Parathyroid adenoma (tissue), 2 donors: ENCODE data around the gene EXTL2.

Source experiments
- H2AFZ ChIP-seq: fragments of 300-600 bp; sonication (generic); one replicate; pipeline ENCODE4 v1.7.0; 2017; ENCODE audit warnings: antibody characterized with exemption, mild to moderate bottlenecking
- H3K27ac ChIP-seq: fragments of 300-600 bp; sonication (generic); one replicate; pipeline ENCODE4 v1.7.0; 2017
- H3K27me3 ChIP-seq: fragments of 300-600 bp; sonication (generic); one replicate; pipeline ENCODE4 v1.7.0; 2017; ENCODE audit warnings: low read length; ENCODE audit not compliant: control insufficient read depth, insufficient read depth
- H3K36me3 ChIP-seq: fragments of 300-600 bp; sonication (generic); one replicate; pipeline ENCODE4 v1.7.0; 2017; ENCODE audit warnings: low read length; ENCODE audit not compliant: control insufficient read depth, insufficient read depth
- H3K4me1 ChIP-seq: fragments of 300-600 bp; sonication (generic); one replicate; pipeline ENCODE4 v1.7.0; 2017; ENCODE audit warnings: control low read depth
- H3K4me2 ChIP-seq: fragments of 300-600 bp; sonication (generic); one replicate; pipeline ENCODE4 v1.7.0; 2017; ENCODE audit warnings: low read length
- H3K4me3 ChIP-seq: fragments of 300-600 bp; sonication (generic); one replicate; pipeline ENCODE4 v1.7.0; 2017; ENCODE audit warnings: low read depth, low read length
- H3K79me2 ChIP-seq: fragments of 300-600 bp; sonication (generic); one replicate; pipeline ENCODE4 v1.7.0; 2017; ENCODE audit warnings: control low read depth
- H3K9ac ChIP-seq: fragments of 300-600 bp; sonication (generic); one replicate; pipeline ENCODE4 v1.7.0; 2017; ENCODE audit warnings: mild to moderate bottlenecking
- H3K9me3 ChIP-seq: fragments of 300-600 bp; sonication (generic); one replicate; pipeline ENCODE4 v1.7.0; 2017; ENCODE audit warnings: low read length; ENCODE audit not compliant: control insufficient read depth
- TF ChIP-seq, protein P1 (sequence below): fragments of 300-600 bp; sonication (generic); IDR thresholded peaks from one replicate; pipeline ENCODE4 v1.7.0; 2017; ENCODE audit warnings: antibody characterized with exemption, mild to moderate bottlenecking
- donor health status: primary hyperparathyroidism.

EXTL2 gene

DNA sequence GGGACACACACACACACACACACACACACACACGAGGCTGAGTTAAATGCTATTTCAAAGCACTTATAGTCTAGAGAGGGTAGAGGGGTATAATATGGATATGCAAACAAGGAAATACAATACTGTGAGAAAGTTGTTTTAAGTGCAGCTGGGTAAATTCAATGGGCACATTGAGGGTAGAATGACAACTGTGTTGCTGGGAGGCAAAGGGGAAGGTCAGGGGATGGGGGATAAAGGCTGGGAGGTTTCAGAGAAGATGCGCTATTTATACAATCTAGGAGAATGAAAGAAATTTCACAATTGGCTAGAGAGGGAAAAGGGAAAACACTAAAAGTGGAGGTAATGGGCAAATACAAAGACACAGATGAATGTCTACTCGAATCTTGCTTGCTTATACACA, 19.4 kb downstream of the EXTL2 start:
- no peaks in the 10 kb centered on the region for H3K4me1 ChIP-seq
- TF ChIP-seq, protein P1, sequence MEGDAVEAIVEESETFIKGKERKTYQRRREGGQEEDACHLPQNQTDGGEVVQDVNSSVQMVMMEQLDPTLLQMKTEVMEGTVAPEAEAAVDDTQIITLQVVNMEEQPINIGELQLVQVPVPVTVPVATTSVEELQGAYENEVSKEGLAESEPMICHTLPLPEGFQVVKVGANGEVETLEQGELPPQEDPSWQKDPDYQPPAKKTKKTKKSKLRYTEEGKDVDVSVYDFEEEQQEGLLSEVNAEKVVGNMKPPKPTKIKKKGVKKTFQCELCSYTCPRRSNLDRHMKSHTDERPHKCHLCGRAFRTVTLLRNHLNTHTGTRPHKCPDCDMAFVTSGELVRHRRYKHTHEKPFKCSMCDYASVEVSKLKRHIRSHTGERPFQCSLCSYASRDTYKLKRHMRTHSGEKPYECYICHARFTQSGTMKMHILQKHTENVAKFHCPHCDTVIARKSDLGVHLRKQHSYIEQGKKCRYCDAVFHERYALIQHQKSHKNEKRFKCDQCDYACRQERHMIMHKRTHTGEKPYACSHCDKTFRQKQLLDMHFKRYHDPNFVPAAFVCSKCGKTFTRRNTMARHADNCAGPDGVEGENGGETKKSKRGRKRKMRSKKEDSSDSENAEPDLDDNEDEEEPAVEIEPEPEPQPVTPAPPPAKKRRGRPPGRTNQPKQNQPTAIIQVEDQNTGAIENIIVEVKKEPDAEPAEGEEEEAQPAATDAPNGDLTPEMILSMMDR: no peak
- no peak overlapping the region for H3K27ac ChIP-seq
- no peak overlapping the region for H3K4me3 ChIP-seq
- H3K4me2 ChIP-seq: no peak overlapping the region
- H3K27me3 ChIP-seq: no peaks in the 10 kb centered on the region
- no peaks in the 10 kb centered on the region for H3K36me3 ChIP-seq
- H3K9ac ChIP-seq: no peak overlapping the region
- H3K9me3 ChIP-seq: no peaks in the 10 kb centered on the region
- no peaks in the 10 kb centered on the region for H3K79me2 ChIP-seq
- H2AFZ ChIP-seq: no peak overlapping the region

DNA sequence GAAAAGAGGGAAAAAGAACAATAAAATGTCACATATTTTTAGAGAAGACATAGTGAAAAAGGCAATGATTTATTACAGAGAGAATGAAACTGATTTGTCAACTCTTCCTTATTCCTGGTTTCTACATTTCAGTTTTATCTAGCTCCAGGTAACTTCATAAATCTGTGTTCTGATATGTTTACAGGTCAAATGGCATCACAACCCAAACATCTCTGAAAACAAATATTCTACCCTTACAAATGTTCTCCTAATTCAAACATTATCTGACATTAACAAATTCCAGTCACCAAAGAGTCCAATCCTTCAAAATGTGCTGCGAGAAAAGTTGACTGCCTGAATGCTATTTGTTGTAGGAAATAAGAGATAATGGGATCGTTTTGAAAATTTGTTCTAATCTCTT, 20.2 kb downstream of the EXTL2 start:
- Histone ChIP-seq H3K9me3 (no peaks in the 10 kb centered on the region), H3K79me2 (no peaks in the 10 kb centered on the region), H3K4me3 (no peak overlapping the region), H3K27me3 (no peaks in the 10 kb centered on the region), H3K9ac (no peak overlapping the region), H3K4me2 (no peak overlapping the region), H2AFZ (no peak overlapping the region), H3K36me3 (no peaks in the 10 kb centered on the region), H3K27ac (no peak overlapping the region), H3K4me1 (no peaks in the 10 kb centered on the region)
- TF ChIP-seq, protein P1: no peak

DNA sequence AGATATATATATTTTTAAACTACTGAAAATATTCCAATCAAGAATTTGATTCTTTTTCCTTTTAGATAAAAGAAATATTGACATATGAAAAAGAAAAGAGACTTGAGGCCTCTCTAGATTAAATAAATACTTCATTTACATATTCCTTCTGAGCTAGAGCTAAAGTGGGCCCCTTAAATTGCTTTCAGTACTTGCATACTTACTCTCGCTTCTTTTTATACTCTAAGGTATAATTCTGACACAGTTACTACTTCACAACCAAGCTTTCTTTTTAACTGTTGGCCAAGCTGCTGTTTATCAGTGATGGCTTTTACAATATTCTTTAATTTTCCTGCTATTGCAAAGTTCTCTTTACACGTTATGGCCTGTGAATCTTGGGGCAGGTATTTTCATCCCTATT, 24.6 kb downstream of the EXTL2 start:
- TF ChIP-seq, protein P1: no peak
- no peak overlapping the region for H3K4me2 ChIP-seq
- H3K9me3 ChIP-seq: no peaks in the 10 kb centered on the region
- no peak overlapping the region for H3K27ac ChIP-seq
- H3K4me1 ChIP-seq: no peaks in the 10 kb centered on the region
- H3K9ac ChIP-seq: no peak overlapping the region
- no peaks in the 10 kb centered on the region for H3K27me3 ChIP-seq
- H3K4me3 ChIP-seq: no peak overlapping the region
- H3K36me3 ChIP-seq: no peaks in the 10 kb centered on the region
- H2AFZ ChIP-seq: no peak overlapping the region
- no peaks in the 10 kb centered on the region for H3K79me2 ChIP-seq

DNA sequence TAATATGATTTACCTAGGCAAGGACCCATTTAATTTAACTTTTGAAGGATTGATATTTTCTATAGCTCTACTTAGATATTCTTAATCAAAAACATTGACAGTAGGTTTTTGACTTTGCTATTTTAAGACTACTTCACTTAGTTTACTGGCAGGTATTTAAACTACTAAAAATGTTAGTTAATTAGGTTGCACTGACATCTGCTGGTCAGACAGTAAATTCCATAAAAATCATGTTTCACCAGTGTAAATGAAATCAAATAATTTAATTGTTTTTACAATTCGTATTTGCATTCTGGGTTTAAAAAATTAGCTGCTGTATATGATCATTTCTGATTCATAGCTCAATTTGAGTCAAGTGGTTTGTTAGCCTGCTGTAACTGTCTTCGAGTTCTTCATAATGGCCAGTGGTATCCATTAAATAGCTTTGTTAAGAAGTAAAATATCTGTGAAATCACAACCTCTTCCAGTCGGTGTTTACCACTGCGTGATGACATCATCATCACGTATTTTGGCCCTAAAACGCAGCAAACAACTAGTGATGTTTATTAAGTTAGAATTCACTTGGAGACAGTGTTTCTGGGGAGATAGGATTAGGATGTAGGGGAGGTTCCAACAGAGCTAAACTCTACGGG, 26.2 kb downstream of the EXTL2 start:
- Histone ChIP-seq H3K4me3 (no peak overlapping the region), H3K36me3 (no peaks in the 10 kb centered on the region), H3K9ac (no peak overlapping the region), H2AFZ (peak overlapping the region; percentile 25), H3K79me2 (no peaks in the 10 kb centered on the region), H3K9me3 (no peaks in the 10 kb centered on the region), H3K4me2 (no peak overlapping the region), H3K27me3 (no peaks in the 10 kb centered on the region), H3K4me1 (no peaks in the 10 kb centered on the region), H3K27ac (no peak overlapping the region)
- TF ChIP-seq, protein P1: peak; percentile 64

DNA sequence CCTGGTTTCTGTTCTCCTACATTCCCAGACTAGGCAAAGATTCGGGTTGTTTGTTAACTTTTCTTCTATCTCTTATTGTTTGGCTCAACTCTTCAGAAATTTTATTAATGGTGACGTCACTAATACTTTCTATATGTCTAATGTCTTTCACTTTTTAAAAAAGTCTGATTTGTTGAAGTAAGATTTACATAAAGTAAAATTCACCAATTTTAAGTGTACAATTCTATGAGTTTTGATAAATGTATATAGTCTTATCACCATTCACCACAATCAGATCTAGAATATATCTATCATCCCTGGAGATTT, 27.8 kb downstream of the EXTL2 start:
- H3K27me3 ChIP-seq: no peaks in the 10 kb centered on the region
- TF ChIP-seq, protein P1: no peak
- H2AFZ ChIP-seq: no peak overlapping the region
- no peak overlapping the region for H3K4me2 ChIP-seq
- no peaks in the 10 kb centered on the region for H3K9me3 ChIP-seq
- no peaks in the 10 kb centered on the region for H3K36me3 ChIP-seq
- H3K4me3 ChIP-seq: no peak overlapping the region
- no peak overlapping the region for H3K27ac ChIP-seq
- no peaks in the 10 kb centered on the region for H3K79me2 ChIP-seq
- no peak overlapping the region for H3K9ac ChIP-seq
- H3K4me1 ChIP-seq: no peaks in the 10 kb centered on the region
